ENCODE data around the gene TTF1.

- TF ChIP-seq CTCF (IDR thresholded peaks at IDR 0.05) (no peak), POLR2AphosphoS5 (IDR thresholded peaks at IDR 0.05; ENCODE audit: insufficient read depth in 1 of 2, low read depth in 1 of 2) (no peak), POLR2A (IDR thresholded peaks at IDR 0.05) (no peak)
These were observed 55.8 kb downstream of the TTF1 start for GRCh38 chr9:132350861-132351315.

All from vagina (tissue), 2 donors.